T-cell (primary cell): ENCODE results near the gene NEDD8. TPM values are rescaled to one million over a fixed set of nuclear protein-coding genes. Genes with fewer than 3 reads are reported as not detected.
"Not testable (repeated sequence)": the region's sequence is repeated elsewhere in the genome, so short reads cannot be mapped to it uniquely, and the experiment has no call there.

Experiments
- ATAC-seq, 4 experiments: fragments of 200-7000 bp in 3 of 4; fragments of 150-1000 bp in 1 of 4; cut with Tn5 transposase; replicated peaks in 1 of 4; 1 replicate in 3 of 4; 2 replicates in 1 of 4; pipeline ENCODE4 v1.10.0; 2021; ENCODE audit warnings: moderate library complexity in 3 of 4, mild to moderate bottlenecking in 2 of 4, moderate number of reproducible peaks in 1 of 4
- CTCF ChIA-PET, 2 donors: fragments of 300-600 bp; sonication (Branson Sonifier 250); formaldehyde crosslinking; loops; one replicate each; lab custom pipeline; 2022; ENCODE audit warnings: antibody characterized with exemption in 2 of 2; lab: Charles Lee
- POLR2A ChIA-PET, 2 donors: fragments of 300-600 bp; sonication (Branson Sonifier 250); formaldehyde crosslinking; loops; one replicate each; lab custom pipeline; 2022; ENCODE audit warnings: antibody characterized with exemption in 2 of 2; lab: Charles Lee
- DNase-seq, 35 experiments: peaks; one replicate each; pipeline versions ENCODE4 v3.0.0 to v3.0.0-alpha.2; 2013 to 2023
- H3K27ac ChIP-seq: one replicate; pipeline ENCODE4 v1.5.1; 2013; ENCODE audit warnings: low read length
- H3K27me3 ChIP-seq, 2 experiments: replicated peaks in 1 of 2; 1 replicate in 1 of 2; 2 replicates in 1 of 2; pipeline versions ENCODE4 v1.6.1 to v1.7.0; 2013; ENCODE audit warnings: low read length in 1 of 2, mixed read lengths in 1 of 2; ENCODE audit not compliant: control insufficient read depth in 2 of 2, insufficient read depth in 2 of 2; ENCODE audit errors: extremely low read depth in 1 of 2
- H3K36me3 ChIP-seq, 2 donors: 1 replicate in 1 of 2; 2 replicates in 1 of 2; pipeline versions ENCODE4 v1.6.1 to v1.7.0; 2013; ENCODE audit warnings: low read length in 1 of 2; ENCODE audit not compliant: control insufficient read depth in 2 of 2, insufficient read depth in 1 of 2; ENCODE audit errors: extremely low read depth in 1 of 2
- H3K4me1 ChIP-seq, 2 experiments: 1 replicate in 1 of 2; 2 replicates in 1 of 2; pipeline versions ENCODE4 v1.6.1 to v1.7.0; 2013; ENCODE audit warnings: low read length in 2 of 2, mixed read lengths in 1 of 2; ENCODE audit not compliant: insufficient read depth in 2 of 2, control insufficient read depth in 1 of 2; ENCODE audit errors: extremely low read depth in 1 of 2
- H3K4me3 ChIP-seq, 2 donors: 1 replicate in 1 of 2; 2 replicates in 1 of 2; pipeline versions ENCODE4 v1.5.1 to v1.7.0; 2013; ENCODE audit warnings: mild to moderate bottlenecking in 2 of 2, low read length in 1 of 2, moderate library complexity in 1 of 2; ENCODE audit not compliant: control insufficient read depth in 1 of 2; ENCODE audit errors: extremely low read depth in 1 of 2
- H3K9me3 ChIP-seq: 2 replicates; pipeline ENCODE4 v1.7.0; 2013
- H3K27ac Mint-ChIP-seq, 2 donors: one replicate each; pipeline ENCODE4 v1.8.0; 2020 to 2021; ENCODE audit warnings: mild to moderate bottlenecking in 2 of 2, mixed read lengths in 2 of 2
- H3K27me3 Mint-ChIP-seq, 2 donors: one replicate each; pipeline ENCODE4 v1.8.0; 2021 to 2022; ENCODE audit warnings: mixed read lengths in 2 of 2
- H3K36me3 Mint-ChIP-seq: one replicate; pipeline ENCODE4 v1.8.0; 2021; ENCODE audit warnings: mixed read lengths
- H3K4me1 Mint-ChIP-seq, 3 donors: one replicate each; pipeline ENCODE4 v1.8.0; 2020 to 2022; ENCODE audit warnings: mixed read lengths in 3 of 3, mild to moderate bottlenecking in 1 of 3
- H3K4me3 Mint-ChIP-seq, 3 donors: one replicate each; pipeline ENCODE4 v1.8.0; 2020 to 2022; ENCODE audit warnings: mild to moderate bottlenecking in 3 of 3, mixed read lengths in 3 of 3, moderate library complexity in 3 of 3
- H3K9me3 Mint-ChIP-seq, 3 donors: one replicate each; pipeline ENCODE4 v1.8.0; 2020 to 2022; ENCODE audit warnings: mixed read lengths in 3 of 3
- WGBS: methylation state at CpG from one replicate; pipeline ENCODE4 v1.1.5; 2013; ENCODE audit warnings: missing lambda C conversion rate; ENCODE audit not compliant: insufficient coverage; 5-methylcytosine and 5-hydroxymethylcytosine counted together
- total RNA-seq, 35 experiments: library from RNA in 6 of 35; stranded (reverse) in 6 of 35; fragments of 120-200 nt in 1 of 35; gene quantifications; one replicate each; pipeline versions ENCODE4 v1.2.1 to v1.2.4 and lab custom pipeline; 2013 to 2026

The NEDD8 gene
- total RNA-seq, 5 donors from 2014 or later (not counting 1 experiment from before 2014, with no cell fraction given), result 92.1 to 107 (median 101) TPM

DNA sequence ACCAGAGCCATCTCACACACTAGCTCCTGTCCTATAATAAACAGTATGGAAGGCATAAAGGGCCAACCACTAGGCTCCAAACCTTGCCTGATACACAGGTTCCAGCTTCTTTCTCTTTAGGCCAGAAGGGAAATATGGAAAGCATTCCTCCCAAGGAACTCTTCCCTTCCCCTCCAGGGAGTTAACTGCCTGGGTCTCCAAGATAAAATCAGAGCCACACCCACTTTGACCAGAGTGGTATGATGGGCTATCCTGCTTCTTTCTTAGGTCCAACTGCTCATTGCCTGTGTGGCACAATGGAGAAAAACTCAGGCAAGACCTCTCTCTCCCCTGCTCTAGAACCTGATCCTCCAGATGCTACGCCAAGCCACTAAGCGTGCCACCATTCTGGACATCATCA lies 24.5 kb downstream of the NEDD8 start:
- POLR2A ChIA-PET, result interaction anchor here in 1 of 2 donors (0.6 to 2.9 kb wide), 2 partner anchors 12 to 116 kb away, joined by 6 to 16 read pairs; partner anchors contain the start of gene TM9SF1
- CTCF ChIA-PET, result no interaction called here
- Mint-ChIP-seq H3K27ac (peak overlapping the region in 1 of 2 donors; percentile 39), H3K4me1 (peaks cover 41 to 63% (median 59%) of the 10 kb centered on the region in 3 donors), H3K36me3 (peaks cover 64% of the 10 kb centered on the region), H3K27me3 (no peaks in the 10 kb centered on the region), H3K9me3 (peaks cover 3 to 4% (median 4%) of the 10 kb centered on the region in 3 donors), H3K4me3 (no peak overlapping the region)
- WGBS, result no CpG with 5 or more reads among the region's 2 CpGs
- DNase-seq, result no peak
- peak overlapping the region; percentile 15 for H3K27ac ChIP-seq
- H3K4me1 ChIP-seq, result peaks cover 8 to 25% of the 10 kb centered on the region in 2 experiments
- H3K9me3 ChIP-seq, result no peaks in the 10 kb centered on the region
- ATAC-seq, result no peak
- H3K4me3 ChIP-seq, result no peak overlapping the region
- H3K27me3 ChIP-seq, result no peaks in the 10 kb centered on the region
- peaks cover 26 to 63% of the 10 kb centered on the region in 2 donors for H3K36me3 ChIP-seq

DNA sequence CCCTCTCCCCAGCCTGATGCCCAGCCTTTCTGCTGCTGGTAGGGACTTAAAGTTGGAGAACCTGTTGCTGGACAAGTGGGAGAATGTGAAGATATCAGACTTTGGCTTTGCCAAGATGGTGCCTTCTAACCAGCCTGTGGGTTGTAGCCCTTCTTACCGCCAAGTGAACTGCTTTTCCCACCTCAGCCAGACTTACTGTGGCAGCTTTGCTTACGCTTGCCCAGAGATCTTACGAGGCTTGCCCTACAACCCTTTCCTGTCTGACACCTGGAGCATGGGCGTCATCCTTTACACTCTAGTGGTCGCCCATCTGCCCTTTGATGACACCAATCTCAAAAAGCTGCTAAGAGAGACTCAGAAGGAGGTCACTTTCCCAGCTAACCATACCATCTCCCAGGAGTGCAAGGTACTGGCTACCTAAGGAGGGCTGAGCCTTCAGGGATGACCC lies 25.0 kb downstream of the NEDD8 start:
- peaks cover 26 to 63% of the 10 kb centered on the region in 2 donors for H3K36me3 ChIP-seq
- H3K9me3 ChIP-seq, result no peaks in the 10 kb centered on the region
- POLR2A ChIA-PET, result interaction anchor here (0.5 to 2.9 kb wide), 3 partner anchors 12 to 117 kb away, joined by 4 to 16 read pairs (median 6); partner anchors contain the start of gene TM9SF1 (in 1 of the 2)
- peaks cover 69% of the 10 kb centered on the region for H3K36me3 Mint-ChIP-seq
- DNase-seq, result peak in 3 of 35 experiments; percentile 25 to 40 (median 39)
- peak in 1 of 4 experiments; percentile 56 for ATAC-seq
- CTCF ChIA-PET, result interaction anchor here in 1 of 2 donors (0.5 to 0.6 kb wide), 2 partner anchors 9 to 100 kb away, joined by 3 to 12 read pairs; no protein-coding TSS in a partner anchor
- 54% methylated on average over 5 of the region's 5 CpGs for WGBS
- peaks cover 40 to 61% (median 54%) of the 10 kb centered on the region in 3 donors for H3K4me1 Mint-ChIP-seq
- H3K9me3 Mint-ChIP-seq, result peaks cover 4 to 5% (median 5%) of the 10 kb centered on the region in 3 donors
- H3K27ac ChIP-seq, result peak overlapping the region; percentile 15
- H3K4me1 ChIP-seq, result peaks cover 8 to 20% of the 10 kb centered on the region in 2 experiments
- H3K27me3 Mint-ChIP-seq, result no peaks in the 10 kb centered on the region
- no peak overlapping the region for H3K4me3 ChIP-seq
- peak overlapping the region in 1 of 2 donors; percentile 83 for H3K27ac Mint-ChIP-seq
- H3K27me3 ChIP-seq, result no peaks in the 10 kb centered on the region
- no peak overlapping the region for H3K4me3 Mint-ChIP-seq

DNA sequence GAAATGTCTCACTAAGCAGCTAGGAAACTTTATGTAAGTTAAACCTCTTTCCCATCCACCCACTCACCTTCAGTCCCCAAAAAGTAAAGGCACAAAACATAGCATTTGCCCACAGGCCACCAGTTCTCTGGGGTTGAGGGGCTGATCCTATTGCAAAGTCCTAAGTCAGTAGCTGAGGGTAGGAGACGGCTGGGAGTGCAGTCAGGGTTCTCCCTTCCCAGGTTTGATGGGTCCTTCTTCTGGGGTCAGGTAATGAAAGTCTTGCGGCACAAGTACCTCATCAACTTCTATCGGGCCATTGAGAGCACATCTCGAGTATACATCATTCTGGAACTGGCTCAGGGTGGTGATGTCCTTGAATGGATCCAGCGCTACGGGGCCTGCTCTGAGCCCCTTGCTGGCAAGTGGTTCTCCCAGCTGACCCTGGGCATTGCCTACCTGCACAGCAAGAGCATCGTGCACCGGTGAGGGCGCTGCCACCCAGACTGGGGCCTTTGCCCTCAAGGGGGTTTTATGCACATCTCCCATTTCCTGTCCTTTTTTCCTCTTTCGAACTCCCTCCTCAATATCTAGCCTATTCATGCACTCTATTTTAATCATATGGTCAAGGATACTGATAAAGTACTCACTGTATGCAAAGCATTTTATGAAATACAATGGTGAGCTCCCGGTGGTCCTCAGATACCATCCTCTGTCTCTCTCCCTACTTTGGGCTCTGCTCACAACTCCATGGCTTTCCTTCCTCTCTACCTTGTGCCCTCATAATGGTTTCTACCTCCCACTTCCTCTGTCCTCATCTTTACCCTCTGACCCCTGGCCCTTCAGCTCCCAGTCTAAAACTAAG lies 25.7 kb downstream of the NEDD8 start:
- Mint-ChIP-seq H3K36me3 (peaks cover 71% of the 10 kb centered on the region), H3K4me1 (peaks cover 35 to 57% (median 52%) of the 10 kb centered on the region in 3 donors), H3K4me3 (no peak overlapping the region), H3K27ac (peak overlapping the region; percentile 22 to 83), H3K27me3 (no peaks in the 10 kb centered on the region), H3K9me3 (peaks cover 4 to 7% (median 5%) of the 10 kb centered on the region in 3 donors)
- H3K9me3 ChIP-seq, result no peaks in the 10 kb centered on the region
- H3K27me3 ChIP-seq, result no peaks in the 10 kb centered on the region
- H3K4me1 ChIP-seq, result peaks cover 3 to 17% of the 10 kb centered on the region in 2 experiments
- ATAC-seq (no peak), DNase-seq (no peak)
- no peak overlapping the region for H3K27ac ChIP-seq
- ChIA-PET CTCF (interaction anchor here in 1 of 2 donors (0.5 to 0.6 kb wide), 2 partner anchors 8 to 101 kb away, joined by 3 to 12 read pairs; no protein-coding TSS in a partner anchor), POLR2A (interaction anchor here in 1 of 2 donors (0.5 kb wide), 1 partner anchor 37 kb away, joined by 4 read pairs; no protein-coding TSS in a partner anchor)
- H3K36me3 ChIP-seq, result peaks cover 25 to 66% of the 10 kb centered on the region in 2 donors
- 96% methylated on average over 7 of the region's 11 CpGs for WGBS
- no peak overlapping the region for H3K4me3 ChIP-seq

DNA sequence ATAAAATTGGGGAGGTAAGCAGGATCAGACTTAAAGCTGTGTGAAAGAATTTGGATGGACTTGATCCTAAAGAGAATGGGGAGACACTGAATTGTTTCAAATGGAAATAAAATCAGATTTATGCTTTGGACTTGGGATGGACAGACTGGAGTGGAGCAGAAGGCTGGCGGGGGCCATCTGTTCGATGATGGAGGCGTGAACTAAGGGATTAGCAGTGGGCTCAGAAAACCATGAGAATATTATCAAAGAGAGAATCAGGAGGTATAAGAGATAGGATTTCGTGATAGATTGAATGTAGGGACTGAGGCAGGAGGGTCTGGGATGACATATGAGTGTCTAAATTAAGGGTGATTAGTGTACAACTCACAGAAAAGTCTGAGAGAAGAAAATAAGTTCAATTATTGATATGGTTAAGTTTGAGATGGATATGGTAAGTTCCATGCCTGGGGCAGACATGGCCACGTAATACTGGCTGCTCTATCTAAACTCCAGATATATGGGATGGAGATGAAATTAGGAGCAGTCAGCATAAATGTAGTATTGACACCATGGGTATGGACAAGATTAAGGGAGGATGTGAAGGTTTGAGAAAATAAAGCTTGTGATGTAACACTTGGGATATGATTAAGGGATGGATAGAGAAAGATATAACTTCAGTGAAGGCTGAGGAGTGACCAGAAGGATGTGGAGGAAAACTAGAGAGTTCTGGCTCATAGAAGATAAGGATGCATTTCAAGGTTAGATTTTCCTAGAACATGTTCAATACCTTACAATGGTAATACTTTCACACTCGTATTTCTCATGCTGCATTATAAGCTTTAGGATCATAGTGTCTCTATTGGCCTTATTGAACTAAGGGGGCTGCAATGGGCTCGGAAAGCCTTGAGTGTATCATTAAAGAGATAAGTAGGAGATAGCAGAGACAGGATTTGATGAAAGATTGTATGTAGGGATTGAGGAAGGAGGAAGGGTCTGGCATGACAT lies 27.7 kb downstream of the NEDD8 start:
- CTCF ChIA-PET, result interaction anchor here in 1 of 2 donors (0.7 kb wide), 1 partner anchor 1552 kb away, joined by 4 read pairs; no protein-coding TSS in a partner anchor
- Mint-ChIP-seq H3K9me3 (peaks cover 4 to 7% (median 5%) of the 10 kb centered on the region in 3 donors), H3K4me1 (peaks cover 25 to 48% (median 43%) of the 10 kb centered on the region in 3 donors), H3K36me3 (peaks cover 60% of the 10 kb centered on the region), H3K27ac (peak overlapping the region in 1 of 2 donors; percentile 9), H3K4me3 (no peak overlapping the region), H3K27me3 (no peaks in the 10 kb centered on the region)
- Histone ChIP-seq H3K4me3 (no peak overlapping the region), H3K4me1 (peaks cover 0 to 16% of the 10 kb centered on the region in 2 experiments), H3K27me3 (no peaks in the 10 kb centered on the region), H3K27ac (no peak overlapping the region), H3K36me3 (peaks cover 21 to 47% of the 10 kb centered on the region in 2 donors), H3K9me3 (no peaks in the 10 kb centered on the region)
- no peak for ATAC-seq
- no peak for DNase-seq
- 97% methylated on average over 6 of the region's 7 CpGs for WGBS
- POLR2A ChIA-PET, result interaction anchor here (0.7 kb wide), 2 partner anchors 8 to 64 kb away, joined by 6 to 8 read pairs; no protein-coding TSS in a partner anchor

DNA sequence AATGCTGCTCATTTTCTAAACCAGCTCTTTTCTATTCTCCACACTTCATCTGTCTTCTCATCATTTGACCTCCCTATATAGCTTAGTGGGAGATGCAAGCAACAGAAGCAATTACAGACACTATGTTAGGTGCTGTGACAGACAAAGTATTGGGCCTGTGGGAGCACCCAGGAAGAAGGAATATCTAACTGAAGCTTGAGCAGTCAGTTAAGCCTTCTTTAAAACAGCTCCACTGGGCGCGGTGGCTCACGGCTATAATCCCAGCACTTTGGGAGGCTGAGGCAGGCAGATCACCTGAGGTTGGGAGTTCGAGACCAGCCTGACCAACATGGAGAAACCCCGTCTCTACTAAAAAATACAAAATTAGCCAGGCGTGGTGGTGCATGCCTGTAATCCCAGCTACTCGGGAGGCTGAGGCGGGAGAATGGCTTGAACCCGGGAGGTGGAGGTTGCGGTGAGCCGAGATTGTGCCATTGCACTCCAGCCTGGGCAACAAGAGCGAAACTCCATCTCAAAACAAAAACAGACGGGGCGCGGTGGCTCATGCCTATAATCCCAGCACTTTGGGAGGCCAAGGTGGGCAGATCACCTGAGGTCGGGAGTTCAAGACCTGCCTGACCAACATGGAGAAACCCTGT lies 28.8 kb downstream of the NEDD8 start:
- Mint-ChIP-seq H3K36me3 (peaks cover 64% of the 10 kb centered on the region), H3K4me1 (peaks cover 33 to 57% (median 47%) of the 10 kb centered on the region in 3 donors)
- not testable (repeated sequence) for H3K27ac ChIP-seq, H3K9me3 ChIP-seq, ATAC-seq, H3K27me3 ChIP-seq, H3K9me3 Mint-ChIP-seq, H3K27ac Mint-ChIP-seq, DNase-seq, H3K27me3 Mint-ChIP-seq, H3K4me3 ChIP-seq, H3K4me3 Mint-ChIP-seq
- ChIA-PET CTCF (interaction anchor here in 1 of 2 donors (0.8 kb wide), 1 partner anchor 15 kb away, joined by 3 read pairs; the partner anchor contains the start of gene IPO4), POLR2A (interaction anchor here (0.6 to 0.8 kb wide), 2 partner anchors 39 to 110 kb away, joined by 4 read pairs; partner anchors contain the start of gene TINF2 (in 1 of the 2))
- 92% methylated on average over 2 of the region's 16 CpGs for WGBS
- H3K36me3 ChIP-seq, result peaks cover 17 to 39% of the 10 kb centered on the region in 2 donors
- peaks cover 0 to 23% of the 10 kb centered on the region in 2 experiments for H3K4me1 ChIP-seq
